K562 (cell line): ENCODE results near the gene FIZ1. TPM values are rescaled to one million over a fixed set of nuclear protein-coding genes. Genes with fewer than 3 reads are reported as not detected.
A peak's percentile ranks its signal among the peaks of the same experiment; 100 is the strongest.

Experiments
- ATAC-seq: fragments of 200-7000 bp; cut with Tn5 transposase; 3 replicates; pipeline ENCODE4 v1.9.1; 2020; ENCODE audit warnings: moderate library complexity
- BruUV-seq: library from RNA; stranded (reverse); fragments of 400-500 nt; replicated peaks from 2 replicates; lab custom pipeline; 2021; lab: Mats Ljungman, UMichigan
- CTCF ChIA-PET: fragments of 300-600 bp; formaldehyde crosslinking; extraction: SDS; loops from one replicate; lab custom pipeline; 2021; ENCODE audit warnings: low intra/inter-chr PET ratio; lab: Yijun Ruan, JAX
- POLR2A ChIA-PET: fragments of 300-600, 350-650 bp; sonication (Branson Sonifier 250); formaldehyde crosslinking; extraction: SDS; loops from one replicate; lab custom pipeline; 2021; ENCODE audit warnings: antibody characterized with exemption, inconsistent platforms; lab: Yijun Ruan, JAX
- DNase-seq, 4 experiments: peaks; one replicate each; pipeline versions ENCODE4 v3.0.0 to v3.0.0-alpha.2; 2011 to 2018; ENCODE audit warnings: low spot score in 3 of 4, mixed read lengths in 3 of 4; ENCODE audit errors: extremely low read depth in 1 of 4
- FAIRE-seq: peaks from 2 replicates; lab custom pipeline; 2011; peaks lifted over from hg19 to GRCh38; lab: Jason Lieb, UNC
- H2AFZ ChIP-seq: 2 replicates; pipeline ENCODE4 v1.6.0; 2011; ENCODE audit warnings: low read depth, low read length, control low read depth, inconsistent platforms
- H3K27ac ChIP-seq: fragments of 200-600 bp; 3 replicates; pipeline ENCODE4 v1.8.0; 2011; ENCODE audit warnings: low read depth, mild to moderate bottlenecking, control low read depth, inconsistent platforms, low read length, moderate library complexity, mixed read lengths; ENCODE audit errors: extremely low read depth
- H3K27me3 ChIP-seq, 2 experiments: fragments of 300-600 bp in 1 of 2; 2 replicates in 1 of 2; 3 replicates in 1 of 2; pipeline versions ENCODE4 v1.6.0 to v1.8.0; 2011; ENCODE audit warnings: inconsistent platforms in 2 of 2, low read length in 2 of 2, mild to moderate bottlenecking in 1 of 2, mixed read lengths in 1 of 2, moderate library complexity in 1 of 2; ENCODE audit not compliant: control insufficient read depth in 2 of 2, insufficient read depth in 2 of 2
- H3K36me3 ChIP-seq: fragments of 300-600 bp; 3 replicates; pipeline ENCODE4 v1.8.0; 2011; ENCODE audit warnings: mild to moderate bottlenecking, low read length, inconsistent platforms; ENCODE audit not compliant: control insufficient read depth, insufficient read depth
- H3K4me1 ChIP-seq, 2 experiments: fragments of 200-600 bp in 1 of 2; replicated peaks in 1 of 2; 2 replicates in 1 of 2; 3 replicates in 1 of 2; pipeline versions ENCODE4 v1.5.1 to v1.8.0; 2011; ENCODE audit warnings: inconsistent platforms in 2 of 2, low read length in 2 of 2, mild to moderate bottlenecking in 1 of 2, mixed read lengths in 1 of 2, moderate library complexity in 1 of 2; ENCODE audit not compliant: control insufficient read depth in 2 of 2, insufficient read depth in 2 of 2
- H3K4me2 ChIP-seq: 2 replicates; pipeline ENCODE4 v1.6.1; 2011; ENCODE audit warnings: low read length, control low read depth, inconsistent platforms, mixed read lengths; ENCODE audit not compliant: insufficient read depth
- H3K4me3 ChIP-seq: fragments of 200-600 bp; sonication (generic), shearing (Covaris generic); 2 replicates; pipeline ENCODE4 v1.5.1; 2016; ENCODE audit warnings: control low read depth, inconsistent platforms
- H3K79me2 ChIP-seq: fragments of 200-600 bp; 3 replicates; pipeline ENCODE4 v1.8.0; 2011; ENCODE audit warnings: low read length, inconsistent platforms; ENCODE audit not compliant: control insufficient read depth, insufficient read depth
- H3K9ac ChIP-seq, 2 experiments: 2 replicates each; pipeline versions ENCODE4 v1.6.0 to v1.6.1; 2011; ENCODE audit warnings: low read depth in 2 of 2, low read length in 2 of 2, control low read depth in 1 of 2, inconsistent platforms in 1 of 2, mild to moderate bottlenecking in 1 of 2, mixed read lengths in 1 of 2; ENCODE audit not compliant: insufficient read depth in 1 of 2
- H3K9me1 ChIP-seq: one replicate; pipeline ENCODE4 v1.6.0; 2011; ENCODE audit warnings: inconsistent platforms, mild to moderate bottlenecking, low read length, moderate library complexity; ENCODE audit not compliant: control insufficient read depth, insufficient read depth
- H3K9me3 ChIP-seq: replicated peaks from 2 replicates; pipeline ENCODE4 v1.5.1; 2011; ENCODE audit warnings: low read depth, low read length, inconsistent platforms; ENCODE audit not compliant: control insufficient read depth, insufficient read depth
- H4K20me1 ChIP-seq: replicated peaks from 2 replicates; pipeline ENCODE4 v1.6.1; 2011; ENCODE audit warnings: low read length, inconsistent platforms, mixed read lengths; ENCODE audit not compliant: control insufficient read depth, insufficient read depth
- DDX20 ChIP-seq: fragments of 450-650 bp; IDR thresholded peaks from 2 replicates; pipeline ENCODE4 v1.6.1; 2016; ENCODE audit warnings: missing genetic modification characterization, low read depth, mild to moderate bottlenecking, missing compliant biosample characterization, moderate library complexity
- GABPB1 ChIP-seq: sonication (generic); formaldehyde crosslinking; IDR thresholded peaks from 2 replicates; pipeline ENCODE4 v1.8.0; 2022; ENCODE audit warnings: mild to moderate bottlenecking, missing genetic modification reagents
- NFIC ChIP-seq: fragments of 450-650 bp; IDR thresholded peaks from 2 replicates; pipeline ENCODE4 v1.6.1; 2017; ENCODE audit warnings: mild to moderate bottlenecking, inconsistent platforms
- NR1H2 ChIP-seq: sonication (generic); formaldehyde crosslinking; IDR thresholded peaks from 2 replicates; pipeline ENCODE4 v1.4.0; 2020; ENCODE audit warnings: mild to moderate bottlenecking, missing genetic modification reagents
- PRDM10 ChIP-seq: fragments of 450-650 bp; IDR thresholded peaks from 2 replicates; pipeline ENCODE4 v1.6.1; 2018; ENCODE audit not compliant: partially characterized antibody
- WGBS: fragments of 100-300 bp; shearing (Covaris generic); methylation state at CpG from one replicate; pipeline ENCODE4 v1.1.6; 2016; ENCODE audit warnings: low coverage, mixed read lengths; ENCODE audit not compliant: insufficient coverage; ENCODE audit errors: missing lambda C conversion rate; 5-methylcytosine and 5-hydroxymethylcytosine counted together
- in situ Hi-C: fragments of 300-500 bp; cut with MboI; formaldehyde crosslinking; loops from 4 replicates; pipeline ENCODE4 v1.15.0; 2018; ENCODE audit warnings: inconsistent platforms, mixed read lengths
- intact Hi-C: fragments of 100-400 bp; cut with micrococcal nuclease; formaldehyde crosslinking; loops from 2 replicates; pipeline ENCODE4 v1.14.2; 2022
- polyA plus RNA-seq, 8 experiments: library from polyadenylated mRNA; depleted of rRNA in 4 of 8; stranded (reverse) in 5 of 8; unstranded in 3 of 8; fragments of >200 nt; fragmentation: Nextera tagmentation in 2 of 8; fragmentation: Illumina TruSeq in 1 of 8; extraction: Ambion mirVana in 2 of 8; extraction: Trizol in 1 of 8; gene quantifications; 2 replicates each; pipeline versions ENCODE4 v1.2.1 to v1.2.3, GENCODE V29; 2011 to 2014; ENCODE audit warnings: inconsistent platforms in 1 of 8, missing spikeins in 1 of 8
- total RNA-seq, 7 experiments: library from RNA; depleted of rRNA in 6 of 7; stranded (reverse); fragments of >200 nt in 6 of 7; fragmentation: Illumina TruSeq in 2 of 7; extraction: Trizol in 2 of 7; gene quantifications; 2 replicates each; pipeline versions ENCODE4 v1.2.1 to v1.2.3, GENCODE V29; 2011 to 2021; ENCODE audit warnings: low replicate concordance in 1 of 7
- TF ChIP-seq, protein P1 (sequence below): sonication (generic); formaldehyde crosslinking; IDR thresholded peaks from 2 replicates; pipeline ENCODE4 v1.8.1; 2023; ENCODE audit warnings: mild to moderate bottlenecking, missing genetic modification reagents

FIZ1 gene
- total and polyA plus RNA-seq, 9 of the 15 experiments (the other 6 are each of a cell fraction or from before 2014, with no cell fraction given): 0.79 to 17.5 (median 5.5) TPM

DNA sequence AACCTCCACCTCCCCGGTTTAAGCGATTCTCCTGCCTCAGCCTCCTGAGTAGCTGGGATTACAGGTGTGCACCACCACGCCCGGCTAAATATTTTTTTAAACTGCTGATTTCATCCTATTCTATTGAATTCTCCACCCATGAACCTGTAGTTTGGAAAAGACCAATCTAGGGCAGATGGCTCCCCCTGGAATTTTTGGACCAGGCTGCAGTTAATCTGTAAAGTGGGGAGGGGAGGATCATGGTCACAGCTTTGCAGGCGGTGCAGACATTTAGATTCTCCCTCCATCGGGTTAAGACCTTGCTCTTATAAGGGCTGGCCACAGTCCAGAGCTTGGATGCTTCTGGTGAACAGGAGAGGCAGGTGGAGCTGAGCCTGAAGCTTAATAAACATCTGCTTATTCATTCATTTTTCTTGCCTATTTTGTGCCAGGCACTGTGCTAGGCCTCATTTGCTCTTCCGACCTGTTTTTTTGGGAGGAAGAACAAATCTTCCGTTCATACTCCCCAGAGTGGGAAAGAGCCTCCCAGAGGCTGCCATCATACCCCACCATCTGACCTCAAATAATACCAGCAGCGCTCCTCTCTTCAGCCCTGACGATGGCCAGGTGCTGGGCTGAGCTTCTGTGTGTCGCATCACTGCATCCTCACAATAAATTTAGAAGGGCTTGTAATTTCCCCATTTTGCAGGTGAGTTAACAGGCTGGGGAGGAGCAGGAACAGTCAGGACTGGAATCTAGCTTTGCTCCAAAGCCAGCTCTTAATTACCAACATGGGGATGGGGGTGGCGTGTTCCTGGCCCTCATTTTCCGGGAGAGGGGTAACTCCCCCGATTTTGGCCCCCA lies 47.8 kb upstream of the FIZ1 start:
- ChIA-PET CTCF (interaction anchor here (0.7 kb wide), 1 partner anchor 12 kb away, joined by 4 read pairs; no protein-coding TSS in a partner anchor), POLR2A (interaction anchor here (0.5 to 1.8 kb wide), 8 partner anchors 9 to 444 kb away, joined by 3 to 7 read pairs (median 4); partner anchors contain the start of gene ZNF865)
- in situ Hi-C loops: loop anchor here (25.0 kb wide), 2 partner anchors 510 to 665 kb away; partner anchors contain the start of genes TNNT1 and ZSCAN5A
- 37% methylated on average over 14 of the region's 14 CpGs for WGBS
- TF ChIP-seq NR1H2 (CRISPR knock-in tag): 0 out of 2 replicates have a peak, but pooled peaks have one; percentile 7
- TF ChIP-seq GABPB1 (CRISPR knock-in tag): 0 out of 2 replicates have a peak, but pooled peaks have one; percentile 4
- TF ChIP-seq NFIC: 0 out of 2 replicates have a peak, but pooled peaks have one; percentile 11
- peak; percentile 69 for TF ChIP-seq PRDM10
- no peak for TF ChIP-seq DDX20 (tag)
- TF ChIP-seq, protein P1, sequence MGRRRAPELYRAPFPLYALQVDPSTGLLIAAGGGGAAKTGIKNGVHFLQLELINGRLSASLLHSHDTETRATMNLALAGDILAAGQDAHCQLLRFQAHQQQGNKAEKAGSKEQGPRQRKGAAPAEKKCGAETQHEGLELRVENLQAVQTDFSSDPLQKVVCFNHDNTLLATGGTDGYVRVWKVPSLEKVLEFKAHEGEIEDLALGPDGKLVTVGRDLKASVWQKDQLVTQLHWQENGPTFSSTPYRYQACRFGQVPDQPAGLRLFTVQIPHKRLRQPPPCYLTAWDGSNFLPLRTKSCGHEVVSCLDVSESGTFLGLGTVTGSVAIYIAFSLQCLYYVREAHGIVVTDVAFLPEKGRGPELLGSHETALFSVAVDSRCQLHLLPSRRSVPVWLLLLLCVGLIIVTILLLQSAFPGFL: no peak
- ATAC-seq (no peak), FAIRE-seq (peak; percentile 56), DNase-seq (no peak)
- peaks cover 66% of the 10 kb centered on the region for H3K79me2 ChIP-seq
- H3K4me3 ChIP-seq: peak overlapping the region; percentile 68
- intact Hi-C loops: no loop called here
- H3K9ac ChIP-seq: peak overlapping the region; percentile 89 to 98
- H3K4me1 ChIP-seq: peaks cover 34 to 78% of the 10 kb centered on the region in 2 experiments
- peak overlapping the region; percentile 95; the same call in 1 of the 2 replicates for H2AFZ ChIP-seq
- no peaks in the 10 kb centered on the region for H3K9me1 ChIP-seq
- H3K9me3 ChIP-seq: no peaks in the 10 kb centered on the region
- H3K4me2 ChIP-seq: peak overlapping the region; percentile 90
- peaks cover 42% of the 10 kb centered on the region; the same call in 2 of the 3 replicates for H3K36me3 ChIP-seq
- no peaks in the 10 kb centered on the region for H3K27me3 ChIP-seq
- peak overlapping the region; percentile 90 for H3K27ac ChIP-seq
- H4K20me1 ChIP-seq: no peaks in the 10 kb centered on the region
- no TSS peak for BruUV-seq
